Activated CD4-positive, alpha-beta T cell treated with anti-CD3 and anti-CD28 coated beads, Interleukin-2, amount 50 U/mL, for 24 hours (primary cell): ENCODE results near the gene RYR2.
"Not testable (repeated sequence)": the region's sequence is repeated elsewhere in the genome, so short reads cannot be mapped to it uniquely, and the experiment has no call there.

Source experiments
- DNase-seq, 2 donors: peaks; one replicate each; pipeline ENCODE4 v3.0.0-alpha.2; 2020; ENCODE audit warnings: low read depth in 1 of 2, low spot score in 1 of 2

Gene RYR2

GRCh38 chr1:237528545-237528944 lies 486.6 kb downstream of the RYR2 start:
- DNase-seq = no peak

- DNase-seq = no peak
Measured at GRCh38 chr1:237539055-237539454, 497.1 kb downstream of the RYR2 start.

- DNase-seq = no peak
Measured at GRCh38 chr1:237542525-237543418, 500.8 kb downstream of the RYR2 start.

GRCh38 chr1:237553078-237553477 lies 511.1 kb downstream of the RYR2 start:
- DNase-seq = no peak

GRCh38 chr1:237556911-237557310 lies 514.9 kb downstream of the RYR2 start:
- DNase-seq = no peak

- DNase-seq = peak in 1 of 2 donors; percentile 4
Measured at GRCh38 chr1:237562242-237562823, 520.3 kb downstream of the RYR2 start.

GRCh38 chr1:237565236-237565635 lies 523.3 kb downstream of the RYR2 start:
- DNase-seq = no peak

GRCh38 chr1:237566581-237566980 lies 524.6 kb downstream of the RYR2 start:
- no peak for DNase-seq

- no peak for DNase-seq
Measured at GRCh38 chr1:237568955-237569354, 527.0 kb downstream of the RYR2 start.

GRCh38 chr1:237570530-237570929 lies 528.5 kb downstream of the RYR2 start:
- no peak for DNase-seq

GRCh38 chr1:237574536-237574935 lies 532.6 kb downstream of the RYR2 start:
- DNase-seq = no peak

GRCh38 chr1:237578540-237578939 lies 536.6 kb downstream of the RYR2 start:
- DNase-seq = no peak

GRCh38 chr1:237580726-237581125 lies 538.7 kb downstream of the RYR2 start:
- DNase-seq = no peak

GRCh38 chr1:237583270-237583669 lies 541.3 kb downstream of the RYR2 start:
- no peak for DNase-seq

GRCh38 chr1:237583756-237584155 lies 541.8 kb downstream of the RYR2 start:
- DNase-seq = no peak

- no peak for DNase-seq
Measured at GRCh38 chr1:237590386-237590785, 548.4 kb downstream of the RYR2 start.

GRCh38 chr1:237591353-237591752 lies 549.4 kb downstream of the RYR2 start:
- DNase-seq = no peak

GRCh38 chr1:237603036-237603568 lies 561.1 kb downstream of the RYR2 start:
- not testable (repeated sequence) for DNase-seq

GRCh38 chr1:237608433-237608832 lies 566.4 kb downstream of the RYR2 start:
- DNase-seq = no peak

- DNase-seq = no peak
Measured at GRCh38 chr1:237610157-237610556, 568.2 kb downstream of the RYR2 start.

- no peak for DNase-seq
Measured at GRCh38 chr1:237613984-237614383, 572.0 kb downstream of the RYR2 start.

- DNase-seq = no peak
Measured at GRCh38 chr1:237619553-237619952, 577.6 kb downstream of the RYR2 start.
